HG03159 (cell line): Measurements from ENCODE around the gene EXOG.

ENCODE experiments used
- ATAC-seq: cut with Tn5 transposase; IDR thresholded peaks from one replicate; pipeline ENCODE4 v1.9.1; 2021; ENCODE audit warnings: mild to moderate bottlenecking, moderate library complexity; ENCODE audit not compliant: unreplicated experiment

EXOG gene

GRCh38 chr3:38544926-38545325 lies 48.8 kb downstream of the EXOG start:
- no peak for ATAC-seq

- no peak for ATAC-seq
Measured at GRCh38 chr3:38545550-38545949, 49.4 kb downstream of the EXOG start.

DNA sequence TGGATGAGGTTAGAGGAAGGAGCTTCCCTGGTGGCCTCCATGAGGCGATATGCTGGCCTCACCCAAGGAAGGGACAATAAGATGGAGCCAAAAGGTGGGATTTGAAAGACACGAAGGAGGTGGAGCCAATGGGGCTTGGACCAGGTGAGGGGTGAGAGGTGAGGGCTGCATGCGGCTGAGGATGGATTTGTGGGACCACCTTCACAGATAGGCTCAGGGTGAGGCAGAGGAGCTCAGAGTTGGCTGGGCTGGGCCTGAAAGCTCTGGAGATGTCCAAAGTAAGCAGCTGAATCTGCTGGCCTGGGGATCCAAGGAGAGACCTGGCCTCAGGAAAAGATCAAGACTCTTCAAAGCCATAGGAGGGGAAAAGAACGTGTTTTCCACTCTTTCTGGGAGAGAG lies 49.8 kb downstream of the EXOG start:
- no peak for ATAC-seq

- ATAC-seq: no peak
Measured at GRCh38 chr3:38548154-38548931, 52.2 kb downstream of the EXOG start.

- ATAC-seq: no peak
Measured at GRCh38 chr3:38549082-38549481, 52.9 kb downstream of the EXOG start.

GRCh38 chr3:38549486-38549885 lies 53.3 kb downstream of the EXOG start:
- ATAC-seq: no peak

DNA sequence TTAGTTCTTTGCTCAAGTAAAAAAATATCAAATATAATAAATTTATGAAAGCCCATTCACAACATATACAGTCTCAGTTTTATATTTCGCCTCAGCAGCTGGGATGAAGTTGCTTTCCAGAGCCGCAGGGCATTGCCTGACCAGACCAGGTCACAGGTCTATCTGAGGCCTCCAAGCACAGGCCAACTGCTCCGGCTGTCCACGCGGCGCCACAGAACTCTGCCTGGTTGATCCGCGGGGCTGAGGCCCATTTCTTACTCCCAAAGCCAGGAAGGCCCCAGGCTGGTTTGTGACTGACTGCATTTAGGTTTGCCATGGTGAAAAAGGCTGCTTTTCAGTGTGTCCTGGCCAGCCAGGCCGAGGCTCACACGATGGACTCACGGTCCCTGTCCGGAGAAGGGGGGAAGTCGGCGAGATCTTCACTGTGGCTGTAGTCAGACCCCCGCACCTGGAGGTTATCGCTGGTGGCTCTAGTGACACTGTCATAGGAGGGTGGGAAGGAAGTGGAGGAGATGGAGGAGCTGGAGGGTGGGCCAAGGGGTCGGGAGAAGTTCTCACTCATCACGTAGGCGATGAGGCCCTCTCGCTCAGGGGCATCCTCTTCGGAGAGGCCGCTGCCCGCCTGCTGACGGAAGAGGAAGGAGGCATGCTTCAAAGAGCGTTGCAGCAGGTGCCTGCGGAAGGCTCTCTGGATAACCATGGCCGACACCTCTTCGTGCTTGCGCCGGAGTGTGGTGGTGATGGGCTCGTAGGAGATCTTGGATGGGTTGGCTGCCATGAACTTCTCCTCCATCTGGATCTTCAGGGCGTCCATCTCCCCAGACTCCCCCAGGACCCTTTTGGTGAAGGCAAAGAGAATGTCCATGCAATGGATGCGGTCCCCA lies 54.1 kb downstream of the EXOG start:
- ATAC-seq: no peak

DNA sequence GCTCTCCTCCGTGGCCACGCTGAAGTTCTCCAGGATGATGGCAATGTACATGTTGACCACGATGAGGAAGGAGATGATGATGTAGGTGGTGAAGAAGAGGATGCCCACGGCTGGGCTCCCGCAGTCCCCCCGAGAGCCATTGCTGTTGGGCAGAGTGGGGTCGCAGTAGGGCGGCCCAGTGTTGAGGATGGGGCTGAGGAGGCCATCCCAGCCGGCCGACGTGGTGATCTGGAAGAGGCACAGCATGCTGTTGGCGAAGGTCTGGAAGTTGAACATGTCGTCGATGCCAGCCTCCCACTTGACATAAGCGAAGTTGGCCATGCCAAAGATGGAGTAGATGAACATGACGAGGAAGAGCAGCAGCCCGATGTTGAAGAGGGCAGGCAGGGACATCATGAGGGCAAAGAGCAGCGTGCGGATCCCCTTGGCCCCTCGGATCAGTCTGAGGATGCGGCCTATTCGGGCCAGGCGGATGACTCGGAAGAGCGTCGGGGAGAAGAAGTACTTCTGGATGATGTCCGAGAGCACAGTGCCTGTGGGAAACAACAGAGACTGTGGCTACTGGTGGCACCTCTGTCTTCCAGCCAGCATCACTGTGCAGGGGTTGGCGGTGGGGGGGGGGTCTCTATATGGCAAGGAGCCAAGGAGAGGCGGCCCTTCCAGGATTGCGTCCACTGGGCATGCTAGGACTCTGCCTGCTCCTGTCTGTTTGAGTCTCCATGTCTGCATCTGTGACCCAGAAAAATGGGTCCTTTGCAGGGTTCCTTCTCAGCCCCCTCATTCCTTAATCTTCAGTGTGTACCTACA lies 55.1 kb downstream of the EXOG start:
- no peak for ATAC-seq

GRCh38 chr3:38552364-38552763 lies 56.2 kb downstream of the EXOG start:
- ATAC-seq: no peak

DNA sequence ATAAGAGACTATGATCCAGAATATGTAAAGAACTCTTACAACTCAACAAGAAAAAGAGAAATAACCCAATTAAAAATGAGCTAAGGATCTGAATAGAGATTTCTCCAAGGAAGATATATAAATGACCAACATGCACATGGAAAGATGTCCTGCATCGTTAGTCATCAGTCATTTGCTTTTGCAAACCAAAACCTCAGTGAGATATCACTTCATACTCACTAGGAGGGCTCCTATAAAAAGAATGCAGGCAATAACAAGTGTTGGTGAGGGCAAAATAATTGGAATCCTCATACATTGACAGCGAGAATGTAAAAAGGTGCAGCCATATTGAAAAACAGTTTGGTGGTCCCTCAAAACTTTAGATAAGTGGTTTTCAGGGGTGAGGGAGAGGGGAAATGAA lies 56.9 kb downstream of the EXOG start:
- no peak for ATAC-seq

GRCh38 chr3:38554127-38554827 lies 58.1 kb downstream of the EXOG start:
- ATAC-seq: no peak

DNA sequence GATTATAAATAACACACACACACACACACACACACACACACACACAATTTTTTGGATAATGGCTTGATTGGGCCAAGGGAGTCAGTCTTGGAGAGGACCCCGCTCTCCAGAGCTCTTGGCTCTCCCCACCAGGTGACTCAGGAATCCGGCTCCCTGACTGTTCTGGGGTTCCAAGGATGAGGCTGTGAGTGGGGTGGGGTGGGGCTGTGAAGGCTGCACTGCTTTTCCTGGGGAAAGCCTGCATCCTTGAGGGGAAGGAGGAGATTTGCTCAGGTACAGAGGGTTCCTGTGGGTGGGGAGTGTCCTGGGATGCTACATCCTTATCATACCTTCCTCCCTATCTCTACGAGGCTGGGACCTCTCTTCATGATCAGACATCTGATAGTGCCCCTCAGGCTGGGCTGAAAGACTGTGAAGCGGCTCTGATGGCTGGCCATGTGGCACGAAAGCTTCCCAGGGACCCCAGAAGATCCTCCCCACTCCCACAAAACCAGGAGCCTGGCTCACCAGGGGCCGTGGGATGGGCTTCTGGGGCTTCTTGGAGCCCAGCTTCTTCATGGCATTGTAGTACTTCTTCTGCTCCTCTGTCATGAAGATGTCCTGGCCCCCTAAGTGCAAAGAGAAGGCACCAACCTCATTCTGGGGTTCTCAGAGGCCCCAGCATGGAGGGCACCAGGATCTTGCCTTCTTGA lies 59.2 kb downstream of the EXOG start:
- ATAC-seq: no peak

GRCh38 chr3:38555926-38556325 lies 59.8 kb downstream of the EXOG start:
- no peak for ATAC-seq

- ATAC-seq: no peak
Measured at GRCh38 chr3:38556640-38557358, 60.7 kb downstream of the EXOG start.

DNA sequence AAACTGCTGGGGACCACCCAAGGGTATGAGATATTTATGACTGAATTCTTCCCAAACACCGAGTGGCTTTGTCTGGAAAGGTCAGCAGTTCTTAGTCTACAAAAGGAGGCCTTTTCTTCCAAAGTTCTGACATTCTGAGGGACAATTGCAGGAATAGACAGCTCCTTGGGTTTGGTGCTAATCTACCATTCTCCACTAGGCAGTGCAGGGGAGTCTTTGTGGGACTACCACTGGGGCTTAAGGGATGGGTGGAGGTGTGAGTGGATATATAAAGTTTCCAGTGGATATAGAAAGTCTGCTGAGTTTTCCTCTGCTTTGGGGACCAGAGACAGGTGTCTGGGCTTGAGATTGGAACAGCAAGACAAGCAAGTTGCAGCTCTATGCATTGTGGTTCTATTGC lies 62.7 kb downstream of the EXOG start:
- no peak for ATAC-seq

DNA sequence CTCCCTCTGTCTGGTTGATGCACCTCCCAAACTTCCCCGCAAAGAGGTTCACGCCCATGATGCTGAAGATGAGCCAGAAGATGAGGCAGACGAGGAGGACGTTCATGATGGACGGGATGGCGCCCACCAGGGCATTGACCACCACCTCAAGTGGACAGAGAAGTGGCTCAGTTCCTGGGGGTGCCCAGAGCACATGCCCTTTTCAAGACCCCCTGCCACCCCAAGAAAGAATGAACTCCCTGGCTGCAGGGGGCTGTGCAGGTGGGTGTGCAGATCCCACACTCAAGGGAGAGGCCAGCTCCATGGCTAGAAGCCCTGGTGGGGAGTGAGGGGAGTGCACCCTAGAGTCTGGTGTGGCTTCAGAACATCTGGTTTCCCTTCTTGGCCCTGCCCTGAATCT lies 64.1 kb downstream of the EXOG start:
- ATAC-seq: no peak

DNA sequence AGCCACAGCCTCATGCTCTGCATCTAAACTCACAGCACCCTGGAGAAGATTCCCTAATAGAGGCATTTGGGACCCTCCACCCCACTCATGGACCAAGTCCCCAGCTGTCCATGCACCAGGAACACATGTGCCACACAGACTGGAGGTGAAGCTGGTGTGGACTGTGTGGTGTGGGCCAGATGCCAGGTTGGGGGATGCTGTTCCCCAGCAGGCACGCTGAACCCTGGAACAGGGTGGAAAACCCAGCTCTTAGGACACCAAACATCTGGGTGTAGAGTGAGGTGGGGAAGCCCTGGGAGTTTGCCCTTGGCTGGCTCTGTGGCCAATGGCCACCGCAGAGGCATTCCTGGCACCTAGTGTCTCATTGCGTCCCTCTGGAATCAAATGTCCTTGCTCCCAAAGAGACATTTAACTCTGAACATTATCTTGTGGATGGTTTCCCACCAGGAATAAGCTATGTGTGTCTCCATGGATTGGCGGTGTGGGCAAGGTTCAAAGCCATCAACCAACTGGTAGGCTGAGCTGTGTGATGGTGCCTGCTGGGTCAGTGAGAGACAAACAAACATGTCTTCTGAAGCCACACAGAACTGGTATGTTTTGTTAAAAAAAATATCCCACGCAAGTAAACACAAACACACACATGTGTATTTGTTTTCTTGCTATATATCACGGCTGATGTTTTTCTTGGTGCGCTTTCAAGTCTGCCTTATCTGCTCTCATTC lies 65.0 kb downstream of the EXOG start:
- ATAC-seq: no peak

DNA sequence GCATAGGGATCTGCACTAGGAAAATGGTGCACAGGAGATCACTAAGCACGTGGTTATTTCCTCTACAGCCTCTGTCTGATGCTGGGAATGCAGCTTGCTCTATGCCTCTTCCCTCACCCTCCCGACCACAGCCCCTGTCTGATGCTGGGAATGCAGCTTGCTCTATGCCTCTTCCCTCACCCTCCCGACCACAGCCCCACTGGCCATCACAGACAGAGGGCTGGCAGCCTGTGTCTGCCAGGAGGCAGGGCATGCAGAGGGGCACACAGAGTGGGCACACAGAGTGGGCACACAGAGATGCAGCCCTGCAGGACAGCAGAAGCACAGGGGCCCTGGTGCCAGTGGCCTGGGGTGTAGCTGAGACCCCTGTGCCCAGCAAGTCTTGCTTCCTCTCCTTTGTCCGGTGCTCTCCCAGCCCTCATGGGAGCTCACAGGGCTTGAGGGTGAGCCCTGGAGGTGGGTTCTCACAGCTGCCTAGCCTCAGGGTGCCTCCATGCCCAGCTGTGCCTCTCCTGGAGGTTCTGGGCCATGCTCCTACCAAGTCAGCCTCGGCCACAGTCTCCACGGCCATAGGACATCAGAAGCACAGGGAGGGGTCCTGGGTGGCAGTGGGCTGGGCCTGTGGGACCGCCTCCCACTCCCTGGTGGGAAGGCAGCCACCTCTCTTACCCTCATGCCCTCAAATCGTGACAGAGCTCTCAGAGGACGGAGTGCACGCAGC lies 65.8 kb downstream of the EXOG start:
- no peak for ATAC-seq
